ENCODE results near the gene RAB4B. TPM values are rescaled to one million over a fixed set of nuclear protein-coding genes. Genes with fewer than 3 reads are reported as not detected.
A peak's percentile ranks its signal among the peaks of the same experiment; 100 is the strongest.
"Not testable (repeated sequence)": the region's sequence is repeated elsewhere in the genome, so short reads cannot be mapped to it uniquely, and the experiment has no call there.

RAB4B gene, protein sequence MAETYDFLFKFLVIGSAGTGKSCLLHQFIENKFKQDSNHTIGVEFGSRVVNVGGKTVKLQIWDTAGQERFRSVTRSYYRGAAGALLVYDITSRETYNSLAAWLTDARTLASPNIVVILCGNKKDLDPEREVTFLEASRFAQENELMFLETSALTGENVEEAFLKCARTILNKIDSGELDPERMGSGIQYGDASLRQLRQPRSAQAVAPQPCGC
- 10 to 100 TPM; 65.9 to 67.9 TPM for total RNA-seq
- long read RNA-seq, transcript RAB4B-201 (8 exons, 1,133 nt), result major isoform, 48 of 56 reads
- long read RNA-seq, partial matches to known transcripts, result 3 of 56 reads
- long read RNA-seq, other reads (novel, unspliced or antisense), result 4 of 56 reads

DNA sequence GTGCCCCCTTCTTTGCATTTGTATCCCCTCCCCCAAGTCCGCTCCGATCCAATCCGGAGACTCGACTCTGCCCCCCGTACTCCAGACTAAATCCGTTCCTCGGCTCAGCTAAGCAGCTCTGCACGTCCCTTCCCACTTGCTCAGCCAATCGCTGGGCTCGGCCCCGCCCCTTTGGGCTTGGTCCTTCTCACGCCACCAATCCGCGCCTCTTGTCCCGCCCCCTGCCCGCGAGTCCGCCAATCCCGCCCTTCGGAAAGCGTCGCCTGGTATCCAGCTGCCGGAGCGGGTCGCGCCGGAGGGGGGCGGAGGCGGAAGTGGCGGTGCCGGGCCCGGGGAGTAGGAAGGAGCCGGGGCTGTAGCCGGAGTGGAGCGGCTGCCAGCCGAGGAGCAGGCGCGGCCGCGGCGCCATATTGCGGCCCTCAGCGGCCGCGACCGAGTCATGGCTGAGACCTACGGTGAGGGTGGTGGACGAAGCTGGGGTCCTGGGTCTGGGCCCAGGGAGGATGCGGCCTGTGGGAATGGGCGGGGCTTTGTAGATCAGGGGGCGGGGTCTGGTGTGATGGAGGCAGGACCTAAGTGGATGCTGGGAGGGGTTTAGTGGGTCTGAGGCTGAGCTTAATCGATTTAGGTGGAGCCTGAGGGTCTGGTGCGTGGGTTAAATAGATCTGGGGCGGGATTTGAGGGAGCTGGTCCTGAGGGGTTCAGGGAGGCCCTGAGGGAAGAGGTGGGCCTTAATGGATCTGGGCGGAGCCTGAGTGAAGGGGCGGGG lies at the start of gene RAB4B:
Gene RAB4B, plus strand, starts transcription at position 311 of the 769 bp plus-strand sequence. Its CDS starts 129 bp downstream, at position 440.
- peak; percentile 100 for DNase-seq
- ATAC-seq, result peak; percentile 86
- intact Hi-C loops (cut with DNase I, micrococcal nuclease), result no loop called here

DNA sequence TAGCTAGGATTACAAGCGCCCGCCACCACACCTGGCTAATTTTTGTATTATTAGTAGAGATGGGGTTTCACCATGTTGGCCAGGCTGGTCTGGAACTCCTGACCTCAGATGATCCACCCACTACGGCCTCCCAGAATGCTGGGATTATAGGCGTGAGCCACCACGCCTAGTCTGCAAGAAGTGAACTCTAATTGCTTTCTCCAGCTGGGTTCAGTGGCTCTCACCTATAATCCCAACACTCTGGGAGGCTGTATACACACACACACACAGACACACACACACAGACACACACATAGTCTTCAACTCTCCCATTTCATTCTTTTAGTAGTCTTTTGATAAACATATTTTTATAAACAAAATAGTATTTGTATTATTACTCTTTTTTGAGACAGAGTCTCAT lies 48.0 kb upstream of the RAB4B start:
- intact Hi-C loops (cut with DNase I, micrococcal nuclease); DNase-seq: not testable (repeated sequence)
- ATAC-seq, result peak; percentile 66

DNA sequence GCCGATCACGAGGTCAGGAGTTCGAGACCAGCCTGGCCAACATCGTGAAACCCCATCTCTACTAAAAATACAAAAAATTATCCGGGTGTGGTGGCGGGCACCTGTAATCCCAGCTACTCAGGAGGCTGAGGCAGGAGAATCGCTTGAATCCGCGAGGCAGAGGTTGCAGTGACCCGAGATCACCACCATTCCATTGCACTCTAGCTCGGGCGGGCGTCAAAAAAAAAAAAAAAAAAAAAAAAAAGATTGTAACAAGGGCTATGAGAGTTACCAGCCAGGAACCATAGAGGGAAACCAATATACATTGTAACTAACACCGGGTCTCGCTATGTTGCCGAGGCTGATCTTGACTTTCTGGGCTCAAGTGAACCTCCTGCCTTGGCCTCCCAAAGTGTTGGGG lies 45.7 kb upstream of the RAB4B start:
- DNase-seq; ATAC-seq; intact Hi-C loops (cut with DNase I, micrococcal nuclease): not testable (repeated sequence)

DNA sequence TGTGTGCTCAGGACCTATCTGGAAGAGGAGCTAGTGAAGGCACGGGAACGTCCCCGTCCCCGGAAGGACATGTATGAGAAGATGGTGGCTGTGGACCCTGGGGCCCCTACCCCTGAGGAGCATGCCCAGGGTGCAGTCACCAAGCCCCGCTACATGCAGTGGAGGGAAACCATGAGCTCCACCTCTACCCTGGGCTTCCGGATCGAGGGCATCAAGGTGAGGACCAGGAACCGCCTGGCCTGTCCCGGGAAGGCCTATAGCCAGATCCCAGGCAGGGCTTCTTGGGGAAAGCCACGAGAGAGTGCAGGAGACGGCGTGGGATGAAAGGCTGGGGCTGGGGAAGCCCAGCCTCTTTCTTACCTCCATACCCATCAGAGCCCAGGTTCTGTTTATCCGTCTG lies 44.9 kb upstream of the RAB4B start:
- no peak for ATAC-seq
- intact Hi-C loops (cut with DNase I, micrococcal nuclease), result no loop called here

DNA sequence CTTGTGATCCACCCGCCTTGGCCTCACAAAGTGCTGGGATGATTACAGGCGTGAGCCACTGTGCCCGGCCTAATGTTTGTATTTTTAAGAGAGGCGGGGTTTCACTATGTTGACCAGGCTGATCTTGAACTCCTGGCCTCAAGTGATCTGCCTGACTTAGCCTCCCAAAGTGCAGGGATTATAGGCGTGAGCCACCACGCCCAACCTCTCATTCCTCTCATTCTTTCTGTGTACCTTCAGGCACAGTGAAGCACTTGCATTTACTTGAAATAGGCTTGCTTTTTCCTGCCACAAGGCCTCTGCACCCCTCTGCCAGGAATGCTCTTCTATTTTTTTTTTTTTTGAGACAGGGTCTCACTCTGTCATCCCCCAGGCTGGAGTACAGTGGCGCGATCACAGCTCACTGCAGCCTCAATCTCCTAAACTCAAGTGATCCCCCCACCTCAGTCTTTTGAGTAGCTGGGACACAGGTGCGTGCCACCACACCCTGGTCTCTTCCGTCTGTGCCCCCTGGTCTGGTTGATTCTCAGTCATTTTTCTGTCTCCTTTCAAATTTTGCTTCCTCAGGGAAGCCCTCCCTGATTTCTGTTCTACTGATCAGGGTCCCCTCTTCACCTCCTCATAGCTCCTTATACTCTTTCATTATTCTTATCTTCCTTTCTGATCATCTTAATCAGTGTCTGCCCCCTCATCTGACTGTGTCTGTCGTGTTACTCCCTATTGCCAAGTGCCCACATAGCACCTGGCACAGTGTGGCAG lies 42.9 kb upstream of the RAB4B start:
- ATAC-seq, result peak; percentile 54
- intact Hi-C loops (cut with DNase I, micrococcal nuclease), result no loop called here

More for the DNA sequence above, 44.9 kb upstream of the RAB4B start:
- no peak for DNase-seq

DNA sequence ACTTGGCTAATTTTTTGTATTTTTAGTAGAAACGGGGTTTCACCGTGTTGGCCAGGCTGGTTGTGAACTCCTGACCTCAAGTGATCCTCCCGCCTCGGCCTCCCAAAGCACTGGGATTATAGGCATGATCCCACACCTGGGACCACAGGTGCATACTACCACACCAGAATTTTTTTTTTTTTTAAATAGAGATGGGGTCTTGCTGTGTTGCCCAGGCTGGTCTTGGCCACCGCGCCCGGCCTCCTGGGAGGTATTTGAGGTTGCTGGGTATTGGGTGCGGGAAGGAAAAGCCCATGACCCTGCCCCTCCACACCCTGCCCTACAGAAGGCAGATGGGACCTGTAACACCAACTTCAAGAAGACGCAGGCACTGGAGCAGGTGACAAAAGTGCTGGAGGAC lies 41.4 kb upstream of the RAB4B start:
- no peak for DNase-seq
- intact Hi-C loops (cut with DNase I, micrococcal nuclease), result no loop called here
- ATAC-seq, result no peak

More for the DNA sequence above, 42.9 kb upstream of the RAB4B start:
- no peak for DNase-seq

DNA sequence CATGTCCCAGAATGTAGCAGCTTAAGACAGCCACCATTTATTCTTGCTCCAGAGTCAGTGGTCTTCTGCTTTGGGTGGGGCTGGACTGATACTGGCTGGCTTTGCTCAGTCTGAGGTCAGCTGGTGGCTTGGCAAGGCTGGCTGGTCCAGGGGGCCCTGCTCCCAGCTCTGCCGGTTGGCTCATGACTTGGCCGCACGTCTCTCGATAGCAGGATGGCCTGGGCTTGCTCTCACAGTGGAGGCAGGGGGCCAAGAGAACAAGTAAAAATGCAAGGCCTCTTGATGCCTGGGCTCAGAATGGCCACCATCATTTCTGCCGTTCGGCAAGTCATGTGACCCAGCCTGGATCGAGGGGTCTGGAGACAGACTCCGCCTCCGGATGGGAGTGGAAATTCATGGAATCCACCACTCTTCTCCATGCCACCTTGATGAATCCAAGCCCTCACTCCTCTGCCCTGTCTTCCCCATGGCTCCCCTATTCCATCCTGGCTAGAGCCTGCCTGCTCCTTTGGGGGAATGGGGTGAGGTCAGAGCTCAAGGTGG lies 40.9 kb upstream of the RAB4B start:
- no peak for ATAC-seq
- intact Hi-C loops (cut with DNase I, micrococcal nuclease), result no loop called here
- DNase-seq, result no peak

DNA sequence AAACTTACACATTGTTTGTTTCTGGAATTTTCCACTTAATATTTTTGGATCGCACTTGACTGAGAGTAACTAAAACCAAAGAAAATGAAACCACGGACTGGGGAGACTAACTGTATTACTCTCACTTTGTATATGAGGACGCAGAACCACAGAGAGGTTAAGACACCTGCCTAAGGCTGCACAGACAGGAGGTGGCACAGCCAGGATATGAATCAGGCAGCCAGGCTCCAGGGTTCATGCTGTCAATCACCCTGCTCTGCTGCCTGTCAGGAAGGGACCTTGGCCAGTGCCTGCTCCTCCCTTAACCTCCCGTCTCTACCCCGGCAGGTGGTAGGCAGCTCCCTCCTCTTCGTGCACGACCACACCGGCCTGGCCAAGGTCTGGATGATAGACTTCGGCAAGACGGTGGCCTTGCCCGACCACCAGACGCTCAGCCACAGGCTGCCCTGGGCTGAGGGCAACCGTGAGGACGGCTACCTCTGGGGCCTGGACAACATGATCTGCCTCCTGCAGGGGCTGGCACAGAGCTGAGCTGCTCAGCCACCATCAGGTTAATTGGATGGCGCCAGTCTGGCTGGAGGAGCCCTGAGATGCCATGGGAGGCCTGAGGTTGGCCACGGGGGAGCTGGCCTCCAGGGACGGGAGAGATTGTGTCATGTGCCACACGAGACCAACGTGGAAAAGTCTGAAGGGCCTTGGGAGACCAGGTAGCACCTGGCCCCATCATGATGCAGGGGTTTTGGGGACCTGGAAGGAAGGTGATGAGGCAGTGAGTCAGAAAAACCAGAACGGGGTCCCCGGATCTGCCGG lies 38.8 kb upstream of the RAB4B start:
- intact Hi-C loops (cut with DNase I, micrococcal nuclease), result no loop called here
- ATAC-seq, result no peak
- DNase-seq, result no peak

DNA sequence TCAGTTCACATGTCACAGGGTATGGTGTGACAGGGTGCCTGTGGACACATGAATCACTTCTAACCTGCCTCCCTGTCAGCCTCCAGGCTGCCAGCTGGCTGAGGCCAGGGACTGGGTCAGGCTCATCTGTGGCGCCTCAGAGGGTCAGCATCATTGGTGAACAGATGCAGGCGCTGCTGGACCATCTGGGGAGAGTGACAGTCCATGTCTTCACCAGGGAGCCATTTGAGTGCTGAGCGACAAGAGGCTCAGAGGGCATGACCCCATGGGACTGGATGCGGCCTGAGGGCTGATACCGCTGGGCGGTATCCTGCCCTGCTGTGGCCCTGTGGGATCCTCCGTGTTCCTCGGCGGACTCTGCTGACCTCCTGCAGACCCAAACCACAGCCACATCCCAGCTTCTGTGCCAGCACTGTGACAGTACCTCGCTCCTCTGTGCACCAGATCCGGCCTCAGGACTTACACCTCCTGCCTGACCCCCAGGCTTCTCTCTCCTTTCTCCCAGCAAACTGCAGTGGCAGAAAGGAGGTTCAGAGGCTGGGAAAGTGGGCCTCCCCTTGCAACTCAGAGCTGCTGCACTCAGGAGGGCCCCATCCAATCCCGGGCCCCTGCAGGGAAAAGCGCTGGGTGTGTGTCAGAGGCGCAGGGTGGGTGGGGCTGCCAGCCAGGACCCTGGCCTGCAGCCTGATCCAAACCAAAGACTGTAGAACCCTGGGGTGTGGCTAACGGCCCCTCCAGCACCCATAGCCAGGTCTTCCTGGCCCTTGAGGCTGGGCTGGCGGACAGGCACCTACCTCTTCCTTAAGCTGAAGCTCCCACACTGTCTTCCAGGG lies 38.0 kb upstream of the RAB4B start:
- ATAC-seq, result no peak
- no peak for DNase-seq

DNA sequence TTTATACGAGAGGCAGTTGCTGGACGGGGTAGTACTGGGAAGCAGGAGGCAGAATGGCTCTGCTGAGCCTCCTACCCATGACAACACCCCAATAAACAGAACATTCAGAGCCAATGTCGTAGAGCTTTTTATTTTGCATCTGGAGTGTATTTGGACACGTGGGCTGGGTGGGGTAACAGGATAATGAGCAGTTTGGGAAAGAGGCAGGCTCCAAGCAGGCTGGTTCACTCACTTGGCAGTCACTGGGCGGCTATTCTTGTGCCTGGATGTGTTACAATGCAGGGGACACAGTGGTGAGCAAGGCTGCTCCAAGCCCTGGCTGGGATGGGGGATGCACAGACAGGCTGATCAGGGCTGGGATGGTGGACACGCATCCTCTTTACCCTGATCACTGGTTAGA lies 37.3 kb upstream of the RAB4B start:
- ATAC-seq (no peak), DNase-seq (no peak)
- intact Hi-C loops (cut with DNase I, micrococcal nuclease), result no loop called here

More for the DNA sequence above, 38.0 kb upstream of the RAB4B start:
- intact Hi-C loops (cut with DNase I, micrococcal nuclease), result no loop called here

DNA sequence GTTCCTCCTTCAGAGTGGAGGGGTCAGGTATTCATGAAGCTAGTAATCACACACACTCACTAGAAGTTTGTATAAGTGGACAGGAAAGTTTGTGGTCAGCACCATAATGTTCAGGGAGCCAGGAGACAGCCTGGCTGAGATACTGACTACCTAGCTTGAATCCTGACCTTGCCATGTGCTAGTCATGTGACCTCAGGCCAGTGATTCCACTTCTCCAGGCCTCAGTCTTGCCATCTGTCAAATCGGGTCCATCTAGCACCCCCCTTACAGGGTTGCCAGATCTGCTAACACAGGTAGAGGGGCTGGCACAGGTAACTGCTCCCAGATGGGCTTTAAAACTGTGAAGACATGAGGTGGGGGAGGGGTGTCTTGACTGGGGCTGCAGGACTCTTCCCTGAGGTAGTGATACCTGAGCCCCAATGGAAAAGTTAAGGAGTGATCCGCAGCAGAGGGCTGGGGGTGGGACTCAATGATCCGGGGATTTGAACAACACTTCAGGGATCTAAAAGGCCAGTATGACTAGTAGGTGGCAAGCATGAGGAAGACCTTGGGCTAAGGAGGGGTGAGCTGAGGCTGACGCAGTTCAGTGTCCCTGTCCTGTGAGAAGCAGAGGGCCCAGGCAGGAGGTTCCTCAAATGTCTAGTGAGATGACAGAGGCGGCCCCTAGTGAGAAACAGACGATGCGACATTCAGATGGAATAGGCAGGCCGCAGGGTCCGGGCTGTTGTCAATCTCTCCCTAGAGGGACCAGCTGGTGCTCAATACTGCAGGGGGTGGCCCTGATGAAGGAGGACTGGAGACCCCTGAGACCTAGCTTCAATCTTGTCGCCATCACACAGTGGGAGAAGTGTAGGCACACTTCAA lies 36.3 kb upstream of the RAB4B start:
- no peak for DNase-seq
- no peak for ATAC-seq
- intact Hi-C loops (cut with DNase I, micrococcal nuclease), result no loop called here

DNA sequence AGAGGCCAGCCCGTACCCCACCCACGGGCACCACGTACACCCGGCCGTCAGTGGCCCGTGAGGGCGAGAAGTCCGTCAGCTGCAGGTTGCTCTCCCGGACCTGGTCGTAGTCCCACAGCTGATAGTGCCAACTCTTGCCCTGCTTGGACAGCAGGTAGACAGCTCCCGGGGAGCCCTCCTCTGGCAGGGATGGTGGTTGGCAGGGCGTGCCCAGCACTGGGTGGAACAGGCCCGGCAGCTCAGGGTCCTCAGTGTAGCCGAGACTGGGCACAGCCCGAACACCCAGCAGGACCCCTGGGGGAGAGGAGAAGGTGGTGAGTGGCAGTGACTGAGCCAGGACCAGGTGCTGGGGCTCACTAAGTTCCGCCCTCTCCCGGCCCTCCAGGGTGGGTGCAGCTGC lies 35.6 kb upstream of the RAB4B start:
- ATAC-seq, result peak; percentile 43

DNA sequence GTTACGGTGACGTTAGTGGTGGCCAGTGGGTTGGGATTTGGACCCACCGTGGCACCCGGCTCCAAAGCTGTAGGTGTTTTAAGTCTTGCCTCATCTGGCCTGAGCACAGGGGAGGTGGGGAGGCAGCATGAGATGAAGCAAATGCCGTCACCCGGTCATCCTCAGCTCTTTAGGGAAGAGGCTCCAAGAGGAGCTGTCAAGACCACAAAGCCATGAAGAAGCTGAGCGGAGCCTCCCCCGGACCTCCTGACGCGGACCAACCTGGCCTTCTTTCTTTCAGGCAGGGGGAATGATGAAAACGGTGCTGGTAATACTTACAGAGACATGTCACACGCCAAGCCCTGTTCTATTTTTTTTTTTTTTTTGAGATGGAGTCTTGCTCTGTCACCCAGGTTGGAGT lies 35.2 kb upstream of the RAB4B start:
- no peak for ATAC-seq
- intact Hi-C loops (cut with DNase I, micrococcal nuclease), result no loop called here
- no peak for DNase-seq

More for the DNA sequence above, 35.6 kb upstream of the RAB4B start:
- no peak for DNase-seq
- intact Hi-C loops (cut with DNase I, micrococcal nuclease), result no loop called here

DNA sequence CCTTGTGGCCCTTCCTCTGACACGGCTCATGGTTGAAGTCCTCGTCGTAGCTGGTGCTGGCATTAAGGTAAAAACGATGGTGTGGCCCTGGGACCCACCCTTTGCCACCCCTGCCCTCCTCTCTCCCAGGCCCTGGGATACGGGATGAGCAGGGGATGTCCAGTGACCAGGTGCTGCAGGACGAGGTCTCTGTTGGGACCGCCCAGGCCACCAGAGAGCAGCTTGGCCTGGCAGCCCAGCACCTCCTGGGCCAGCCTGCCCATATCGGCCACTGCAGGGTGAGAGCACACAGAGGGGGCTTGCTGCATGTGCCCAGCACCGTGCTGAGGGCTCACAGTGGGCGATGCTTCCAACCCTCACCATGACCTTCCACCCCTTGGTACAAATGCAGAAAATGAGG lies 34.1 kb upstream of the RAB4B start:
- intact Hi-C loops (cut with DNase I, micrococcal nuclease), result no loop called here
- ATAC-seq (no peak), DNase-seq (no peak)

DNA sequence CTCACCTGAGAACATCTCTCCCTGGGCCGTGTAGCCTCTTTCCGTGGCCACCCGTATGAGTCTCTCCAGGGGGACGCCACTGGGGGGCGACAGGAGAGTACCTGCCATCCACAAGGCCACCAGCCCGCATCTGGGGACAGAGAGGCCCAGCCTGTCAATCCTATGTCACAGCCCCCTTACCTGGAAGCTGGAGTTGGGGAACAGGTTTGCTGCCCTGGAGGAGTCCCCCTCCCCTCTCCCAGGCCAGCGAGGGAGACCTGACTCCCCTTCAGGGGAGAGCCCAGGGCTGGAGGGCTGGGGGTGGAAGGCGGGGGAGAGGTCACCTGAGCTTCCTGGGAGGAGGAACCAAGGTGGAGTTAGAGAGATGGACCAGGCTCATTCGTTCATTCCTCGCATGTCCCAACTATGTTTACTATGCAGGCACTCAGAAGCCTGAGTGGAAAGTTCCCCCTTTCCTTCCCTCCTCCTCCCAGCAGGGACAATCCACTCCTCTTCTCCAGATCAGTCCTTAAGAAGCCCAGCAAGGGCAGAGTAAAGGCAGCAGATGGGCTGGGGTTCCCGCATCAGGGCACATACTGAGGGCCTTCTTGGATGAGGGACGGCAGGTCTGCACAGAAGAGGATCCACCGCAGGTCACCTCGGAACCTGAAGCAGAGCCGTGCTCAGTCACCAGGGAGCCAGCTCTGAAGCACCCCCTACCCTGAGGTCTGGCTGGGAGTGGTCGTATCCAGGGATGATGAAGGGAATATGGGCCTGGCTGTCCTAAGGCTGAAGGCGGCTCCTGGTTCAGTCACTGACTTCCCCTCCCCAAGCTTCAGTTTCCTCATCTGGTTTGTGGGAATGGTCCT lies 33.3 kb upstream of the RAB4B start:
- intact Hi-C loops (cut with DNase I, micrococcal nuclease), result no loop called here
- DNase-seq (no peak), ATAC-seq (peak; percentile 11)

DNA sequence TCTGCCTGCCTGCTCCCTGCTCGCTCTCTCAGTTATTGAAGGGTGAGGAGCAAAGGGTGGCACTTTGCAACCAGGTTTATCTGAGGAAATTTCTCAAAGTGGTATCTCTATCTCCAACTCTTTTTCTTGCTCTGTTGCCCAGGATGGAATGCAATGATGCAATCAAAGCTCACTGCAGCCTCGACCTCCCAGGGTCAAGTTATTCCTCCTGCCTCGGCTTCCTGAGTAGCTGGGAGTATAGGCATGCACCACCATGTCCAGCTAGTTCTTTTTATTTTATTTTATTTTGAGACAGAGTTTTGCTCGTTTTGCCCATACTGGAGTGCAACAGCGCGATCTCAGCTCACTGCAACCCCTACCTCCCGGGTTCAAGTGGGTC lies 32.7 kb upstream of the RAB4B start:
- intact Hi-C loops (cut with DNase I, micrococcal nuclease), result no loop called here
- ATAC-seq, result no peak
- no peak for DNase-seq
